HEK293 (cell line): ENCODE data around the gene ST6GAL1.

Source experiments
- CTCF ChIA-PET: fragments of 350-600 bp; formaldehyde crosslinking; extraction: SDS; loops from one replicate; lab custom pipeline; 2021; ENCODE audit warnings: antibody characterized with exemption; lab: Yijun Ruan, JAX
- POLR2A ChIA-PET: fragments of 300-600 bp; formaldehyde crosslinking; extraction: SDS; loops from one replicate; lab custom pipeline; 2020; ENCODE audit warnings: antibody characterized with exemption, inconsistent platforms; lab: Yijun Ruan, JAX
- H3K27ac ChIP-seq: fragments of 200-500 bp; sonication (Bioruptor generic); 2 replicates; pipeline ENCODE4 v1.5.1; 2014; ENCODE audit warnings: low read depth, low read length, control low read depth, inconsistent platforms; ENCODE audit errors: extremely low read depth
- H3K36me3 ChIP-seq, 2 experiments: fragments of 200-500 bp in 1 of 2; sonication (Bioruptor generic) in 1 of 2; 1 replicate in 1 of 2; 2 replicates in 1 of 2; pipeline ENCODE4 v1.5.1; 2014 to 2017; ENCODE audit warnings: inconsistent platforms in 2 of 2, low read length in 2 of 2; ENCODE audit not compliant: control insufficient read depth in 2 of 2, insufficient read depth in 1 of 2
- H3K4me1 ChIP-seq: fragments of 200-500 bp; sonication (Bioruptor generic); 2 replicates; pipeline ENCODE4 v1.5.1; 2014; ENCODE audit warnings: mild to moderate bottlenecking, low read length, inconsistent platforms; ENCODE audit not compliant: control insufficient read depth, insufficient read depth
- H3K4me3 ChIP-seq: 2 replicates; pipeline ENCODE4 v1.5.1; 2011; ENCODE audit warnings: low read depth, mild to moderate bottlenecking, control low read depth, low read length, moderate library complexity
- H3K9me3 ChIP-seq: fragments of 200-500 bp; sonication (Bioruptor generic); 2 replicates; pipeline ENCODE4 v1.5.1; 2014; ENCODE audit warnings: low read depth, low read length, inconsistent platforms; ENCODE audit not compliant: control insufficient read depth, insufficient read depth
- GFI1B ChIP-seq: fragments of 450-650 bp; formaldehyde crosslinking; IDR thresholded peaks from 2 replicates; pipeline ENCODE4 v1.5.1; 2016; ENCODE audit warnings: missing biosample characterization, missing genetic modification characterization
- HOXC10 ChIP-seq: sonication (generic); formaldehyde crosslinking; IDR thresholded peaks from 2 replicates; pipeline ENCODE4 v1.8.1; 2023; ENCODE audit warnings: mild to moderate bottlenecking, missing genetic modification reagents
- PRDM4 ChIP-seq: fragments of 450-650 bp; formaldehyde crosslinking; IDR thresholded peaks from 2 replicates; pipeline ENCODE4 v1.5.1; 2017; ENCODE audit warnings: missing biosample characterization, missing genetic modification characterization
- SCRT1 ChIP-seq: fragments of 450-650 bp; formaldehyde crosslinking; IDR thresholded peaks from 2 replicates; pipeline ENCODE4 v1.5.1; 2016; ENCODE audit warnings: missing biosample characterization, missing genetic modification characterization, borderline replicate concordance
- YY1 ChIP-seq: fragments of 450-650 bp; formaldehyde crosslinking; IDR thresholded peaks from 2 replicates; pipeline ENCODE4 v1.5.1; 2018; ENCODE audit warnings: missing biosample characterization, missing genetic modification characterization
- ZBTB20 ChIP-seq: fragments of 450-650 bp; formaldehyde crosslinking; IDR thresholded peaks from 2 replicates; pipeline ENCODE4 v1.5.1; 2016; ENCODE audit warnings: missing biosample characterization, missing genetic modification characterization
- ZBTB49 ChIP-seq: fragments of 450-650 bp; formaldehyde crosslinking; IDR thresholded peaks from 2 replicates; pipeline ENCODE4 v1.5.1; 2016; ENCODE audit warnings: missing biosample characterization, missing genetic modification characterization, low read depth
- ZFP69B ChIP-seq: fragments of 450-650 bp; formaldehyde crosslinking; IDR thresholded peaks from 2 replicates; pipeline ENCODE4 v1.5.1; 2016; ENCODE audit warnings: missing biosample characterization, missing genetic modification characterization
- ZNF132 ChIP-seq: fragments of 450-650 bp; formaldehyde crosslinking; IDR thresholded peaks from 2 replicates; pipeline ENCODE4 v1.5.1; 2017; ENCODE audit warnings: missing biosample characterization, missing genetic modification characterization, borderline replicate concordance
- ZNF169 ChIP-seq: fragments of 450-650 bp; formaldehyde crosslinking; IDR thresholded peaks from 2 replicates; pipeline ENCODE4 v1.5.1; 2016; ENCODE audit warnings: missing biosample characterization, missing genetic modification characterization
- ZNF174 ChIP-seq: fragments of 450-650 bp; formaldehyde crosslinking; IDR thresholded peaks from 2 replicates; pipeline ENCODE4 v1.5.0; 2017; ENCODE audit warnings: missing biosample characterization, mild to moderate bottlenecking, missing genetic modification characterization
- ZNF311 ChIP-seq: fragments of 450-650 bp; formaldehyde crosslinking; IDR thresholded peaks from 2 replicates; pipeline ENCODE4 v1.5.1; 2017; ENCODE audit warnings: missing biosample characterization, missing genetic modification characterization, borderline replicate concordance
- ZNF426 ChIP-seq: fragments of 450-650 bp; formaldehyde crosslinking; IDR thresholded peaks from 2 replicates; pipeline ENCODE4 v1.5.1; 2017; ENCODE audit warnings: missing biosample characterization, missing genetic modification characterization, mild to moderate bottlenecking, inconsistent platforms, moderate library complexity
- ZNF473 ChIP-seq: fragments of 450-650 bp; formaldehyde crosslinking; IDR thresholded peaks from 2 replicates; pipeline ENCODE4 v1.5.1; 2017; ENCODE audit warnings: missing biosample characterization, missing genetic modification characterization
- ZNF529 ChIP-seq: fragments of 450-650 bp; formaldehyde crosslinking; IDR thresholded peaks from 2 replicates; pipeline ENCODE4 v1.5.1; 2017; ENCODE audit warnings: missing genetic modification characterization, missing biosample characterization; ENCODE audit not compliant: insufficient replicate concordance
- ZNF549 ChIP-seq: fragments of 450-650 bp; IDR thresholded peaks from 2 replicates; pipeline ENCODE4 v1.5.1; 2018; ENCODE audit warnings: missing biosample characterization, missing genetic modification characterization, mild to moderate bottlenecking, inconsistent platforms, moderate library complexity
- ZNF571 ChIP-seq: fragments of 450-650 bp; formaldehyde crosslinking; IDR thresholded peaks from 2 replicates; pipeline ENCODE4 v1.5.0; 2017; ENCODE audit warnings: missing biosample characterization, missing genetic modification characterization
- ZNF600 ChIP-seq: fragments of 450-650 bp; formaldehyde crosslinking; IDR thresholded peaks from 2 replicates; pipeline ENCODE4 v1.5.1; 2016; ENCODE audit warnings: missing biosample characterization, missing genetic modification characterization
- ZNF76 ChIP-seq: fragments of 450-650 bp; formaldehyde crosslinking; IDR thresholded peaks from 2 replicates; pipeline ENCODE4; 2016; ENCODE audit warnings: low read depth, missing biosample characterization, missing genetic modification characterization, borderline replicate concordance
- ZSCAN18 ChIP-seq: fragments of 450-650 bp; formaldehyde crosslinking; IDR thresholded peaks from 2 replicates; pipeline ENCODE4 v1.5.1; 2016; ENCODE audit warnings: missing biosample characterization, missing genetic modification characterization

ST6GAL1 gene

GRCh38 chr3:187120326-187120725 is 190.0 kb downstream of the ST6GAL1 start (continued):
- TF ChIP-seq ZNF529 (tag by site-specific recombination), result no peak

- TF ChIP-seq ZNF473 (tag by site-specific recombination) (no peak), YY1 (no peak), ZNF174 (tag by site-specific recombination) (no peak), HOXC10 (no peak), SCRT1 (tag by site-specific recombination) (no peak), ZNF169 (no peak), ZNF571 (tag by site-specific recombination) (no peak), ZFP69B (no peak), ZNF76 (no peak), ZNF600 (no peak), PRDM4 (no peak), ZNF132 (tag by site-specific recombination) (no peak), GFI1B (tag by site-specific recombination) (no peak), ZNF311 (tag by site-specific recombination) (no peak), ZBTB20 (tag by site-specific recombination) (no peak), ZNF426 (tag by site-specific recombination) (no peak), ZSCAN18 (tag by site-specific recombination) (no peak), ZNF549 (tag by site-specific recombination) (no peak), ZBTB49 (no peak)
- POLR2A ChIA-PET, result no interaction called here
- CTCF ChIA-PET, result interaction anchor here (1.1 kb wide), 2 partner anchors 9 to 18 kb away, joined by 3 read pairs; no protein-coding TSS in a partner anchor
- Histone ChIP-seq H3K9me3 (no peaks in the 10 kb centered on the region), H3K4me3 (no peak overlapping the region), H3K4me1 (no peaks in the 10 kb centered on the region), H3K27ac (no peak overlapping the region), H3K36me3 (peaks cover 0 to 9% of the 10 kb centered on the region in 2 experiments; a peak in 1 of 3 replicates)
Observed at GRCh38 chr3:187122261-187122660, 191.9 kb downstream of the ST6GAL1 start.
